ENCODE data around the gene ZNF358.
A peak's percentile ranks its signal among the peaks of the same experiment; 100 is the strongest.

Gene ZNF358

DNA sequence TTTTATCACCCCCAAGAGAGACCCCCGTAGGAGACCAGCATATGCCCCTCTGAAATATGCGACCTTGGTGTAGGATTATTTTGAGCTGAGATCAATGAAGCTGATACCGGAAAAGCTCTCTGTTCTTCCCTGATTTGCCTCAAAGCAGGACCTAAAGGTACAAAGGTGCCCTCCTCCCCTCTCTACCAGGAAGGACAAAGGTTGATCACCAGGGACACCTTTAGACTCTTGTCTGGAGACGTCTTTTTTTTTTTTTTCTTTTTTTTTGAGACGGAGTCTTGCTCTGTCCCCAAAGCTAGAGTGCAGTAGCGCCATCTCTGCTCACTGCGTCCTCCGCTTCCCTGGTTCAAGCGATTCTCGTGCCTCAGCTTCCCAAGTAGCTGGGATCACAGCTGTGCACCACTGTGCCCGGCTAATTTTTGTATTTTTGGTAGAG, 26.3 kb upstream of the ZNF358 start:
- no peak for DNase-seq (ENCODE audit: low spot score)

DNA sequence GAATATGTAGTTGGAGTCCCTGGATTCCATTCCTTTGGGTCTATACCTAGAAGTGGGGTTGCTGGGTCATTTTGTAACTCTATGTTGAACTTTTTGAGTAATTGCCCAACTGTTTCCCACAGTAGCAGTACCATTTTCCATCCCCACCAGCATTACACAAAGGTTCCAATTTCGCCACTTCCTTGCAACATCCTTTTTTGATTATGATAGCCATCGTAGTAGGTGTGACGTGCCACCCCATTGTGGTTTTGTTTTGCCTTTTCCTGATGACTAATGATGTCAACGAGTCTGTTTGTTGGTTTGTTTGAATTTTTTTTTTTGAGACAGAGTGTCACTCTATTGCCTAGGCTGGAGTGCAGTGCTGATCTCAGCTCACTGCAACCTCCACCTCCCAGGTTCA, 23.8 kb upstream of the ZNF358 start:
- DNase-seq (ENCODE audit: low spot score): peak; percentile 62

DNA sequence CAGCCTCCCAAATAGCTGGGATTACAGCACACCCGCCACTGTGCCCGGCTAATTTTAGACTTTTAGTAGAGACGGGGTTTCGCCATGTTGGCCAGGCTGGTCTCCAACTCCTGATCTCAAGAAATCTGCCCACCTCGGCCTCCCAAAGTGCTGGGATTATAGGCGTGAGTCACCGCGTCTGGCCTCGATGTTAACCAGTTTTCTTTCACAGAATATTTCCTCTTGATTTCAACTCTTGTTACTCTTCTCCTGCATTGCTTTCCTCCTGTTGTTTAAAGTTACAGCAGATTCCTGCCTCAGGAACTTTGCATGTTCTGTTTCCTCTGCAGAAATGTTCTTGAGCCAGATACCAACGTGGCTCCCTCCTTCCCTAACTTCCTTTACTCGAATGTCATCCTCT, 23.3 kb upstream of the ZNF358 start:
- DNase-seq (ENCODE audit: low spot score): no peak

DNA sequence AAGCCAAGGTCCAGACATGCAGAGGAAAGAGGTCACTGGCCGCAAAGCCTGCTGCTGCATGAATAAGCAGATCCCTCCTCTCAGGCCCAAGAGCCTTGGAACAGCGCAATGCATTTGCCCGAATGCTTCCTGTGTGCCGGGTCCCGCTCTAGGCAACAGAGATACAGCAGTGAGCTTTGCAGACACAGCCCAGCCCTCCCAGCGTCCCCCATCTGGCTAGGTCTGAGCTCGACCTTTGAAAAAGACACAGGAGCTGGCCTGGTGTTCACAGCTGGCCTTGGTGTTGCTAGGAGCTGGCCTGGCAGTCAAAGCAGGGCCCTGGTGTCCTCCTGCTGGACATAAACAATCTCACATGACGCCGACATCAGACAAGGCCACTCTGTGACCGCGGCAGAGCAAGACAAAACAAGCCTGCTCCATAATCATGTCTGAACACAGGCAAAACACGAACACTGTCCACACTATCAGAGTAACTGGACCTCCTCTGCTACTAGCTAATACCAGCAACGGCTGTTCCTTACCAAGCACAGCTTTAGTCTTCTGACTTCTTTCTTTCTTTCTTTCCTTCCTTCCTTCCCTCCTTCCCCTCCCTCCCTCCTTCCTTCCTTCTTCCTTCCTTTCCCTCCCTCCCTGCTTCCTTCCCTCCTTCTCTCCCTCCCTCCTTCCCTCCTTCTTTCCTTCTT, 21.3 kb upstream of the ZNF358 start:
- no peak for DNase-seq (ENCODE audit: low spot score)

DNA sequence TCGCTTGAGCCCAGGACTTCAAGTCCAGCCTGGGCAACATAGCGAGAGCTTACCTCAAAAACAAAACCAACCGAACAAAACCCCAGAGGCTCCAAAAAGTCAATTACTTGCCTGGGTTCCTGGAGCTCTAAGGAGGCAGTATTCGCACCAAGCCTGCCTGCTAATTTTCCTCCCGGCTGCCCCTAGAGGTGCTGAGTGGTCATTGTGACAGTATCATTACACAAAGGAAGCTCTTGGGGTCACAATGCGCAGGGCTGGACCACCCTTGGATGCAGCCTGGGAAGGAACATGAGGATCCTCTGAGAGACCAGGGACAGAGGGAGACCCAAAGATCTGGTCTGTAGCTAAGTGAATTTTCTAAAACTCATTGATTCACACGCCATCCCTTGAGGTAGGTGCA, 18.6 kb upstream of the ZNF358 start:
- peak; percentile 42 for DNase-seq (ENCODE audit: low spot score)

DNA sequence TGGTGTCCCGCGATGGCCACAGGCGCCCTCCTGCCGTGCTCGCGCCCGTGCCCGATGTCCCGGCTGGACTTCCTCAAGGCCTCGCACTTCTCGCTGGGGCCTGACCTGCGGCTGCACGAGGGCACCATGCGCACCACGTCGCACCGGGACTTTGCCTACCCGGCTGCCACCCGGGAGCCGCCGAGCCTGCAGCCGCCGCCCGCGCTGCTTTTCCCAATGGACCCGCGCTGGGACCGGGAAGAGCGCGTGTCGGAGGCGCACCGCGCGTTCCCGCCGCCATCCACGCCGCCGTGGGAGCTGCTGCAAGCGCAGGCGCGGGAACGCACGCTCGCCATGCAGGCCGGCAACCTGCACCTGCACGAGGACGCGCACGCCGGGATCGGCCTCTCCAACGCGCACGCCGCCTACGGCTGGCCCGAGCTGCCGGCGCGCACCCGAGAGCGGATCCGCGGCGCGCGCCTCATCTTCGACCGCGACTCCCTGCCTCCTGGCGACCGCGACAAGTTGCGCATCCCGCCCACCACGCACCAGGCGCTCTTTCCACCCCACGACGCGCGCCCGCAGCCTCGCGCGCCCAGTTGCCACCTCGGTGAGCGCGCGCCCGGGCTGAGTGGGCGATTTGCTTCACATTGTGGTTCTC, 15.0 kb upstream of the ZNF358 start:
- DNase-seq (ENCODE audit: low spot score): no peak

DNA sequence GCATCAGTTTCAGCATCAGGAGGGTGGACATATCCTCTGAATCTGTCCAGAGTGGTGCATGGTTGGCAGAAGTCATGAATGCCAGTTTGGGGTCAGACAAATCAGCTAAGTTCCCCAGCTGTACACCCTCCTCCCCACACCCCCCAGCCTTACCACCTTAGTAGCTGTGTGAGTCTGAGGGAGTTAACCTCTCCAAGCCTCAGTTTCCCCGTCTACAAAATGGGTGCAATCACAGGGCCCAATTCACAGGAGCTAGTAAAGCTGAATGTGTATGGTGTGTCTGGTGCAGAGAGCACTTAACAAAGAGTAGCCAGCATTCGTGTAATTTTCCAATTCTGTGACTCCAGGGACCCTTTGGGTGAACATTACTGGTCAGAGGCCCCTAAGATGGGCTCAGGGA, 13.4 kb upstream of the ZNF358 start:
- no peak for DNase-seq (ENCODE audit: low spot score)

DNA sequence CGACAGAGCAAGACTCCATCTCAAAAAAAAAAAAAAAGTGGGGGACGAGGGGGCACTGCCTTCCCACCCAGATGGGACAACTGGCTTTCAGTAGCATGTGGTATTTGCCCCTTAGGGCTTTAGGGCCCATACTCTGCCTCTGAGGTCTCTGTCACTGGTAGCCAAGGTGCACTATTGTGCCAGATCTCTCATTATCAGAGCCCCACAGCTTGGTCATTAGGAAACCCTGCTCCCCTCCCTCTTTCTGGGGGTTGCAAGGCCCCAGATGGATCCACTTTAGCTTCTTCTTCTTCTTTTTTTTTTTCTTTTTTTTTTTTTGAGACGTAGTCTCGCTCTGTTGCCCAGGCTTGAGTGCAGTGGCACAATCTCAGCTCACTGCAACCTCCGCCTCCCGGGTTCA, 11.2 kb upstream of the ZNF358 start:
- DNase-seq (ENCODE audit: low spot score): no peak

DNA sequence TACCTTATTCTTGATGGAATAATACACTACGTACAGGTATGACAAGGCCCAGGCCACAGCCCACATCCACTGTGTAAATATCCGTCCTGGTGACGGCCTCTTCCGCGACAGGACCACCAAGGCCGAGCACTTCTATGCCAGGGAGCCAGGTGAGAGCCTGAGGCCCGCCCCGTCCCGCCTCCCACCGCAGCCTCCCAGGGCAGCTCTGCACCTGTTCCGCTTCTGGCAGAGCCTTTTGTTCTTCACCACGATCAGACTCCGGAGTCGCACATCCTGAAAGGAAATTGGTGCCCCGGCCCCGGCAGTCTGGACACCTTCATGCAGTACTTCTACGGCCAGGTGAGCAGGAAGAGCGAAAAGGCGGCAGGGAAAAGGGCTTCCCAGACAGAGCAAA, 10.6 kb upstream of the ZNF358 start:
- no peak for DNase-seq (ENCODE audit: low spot score)

DNA sequence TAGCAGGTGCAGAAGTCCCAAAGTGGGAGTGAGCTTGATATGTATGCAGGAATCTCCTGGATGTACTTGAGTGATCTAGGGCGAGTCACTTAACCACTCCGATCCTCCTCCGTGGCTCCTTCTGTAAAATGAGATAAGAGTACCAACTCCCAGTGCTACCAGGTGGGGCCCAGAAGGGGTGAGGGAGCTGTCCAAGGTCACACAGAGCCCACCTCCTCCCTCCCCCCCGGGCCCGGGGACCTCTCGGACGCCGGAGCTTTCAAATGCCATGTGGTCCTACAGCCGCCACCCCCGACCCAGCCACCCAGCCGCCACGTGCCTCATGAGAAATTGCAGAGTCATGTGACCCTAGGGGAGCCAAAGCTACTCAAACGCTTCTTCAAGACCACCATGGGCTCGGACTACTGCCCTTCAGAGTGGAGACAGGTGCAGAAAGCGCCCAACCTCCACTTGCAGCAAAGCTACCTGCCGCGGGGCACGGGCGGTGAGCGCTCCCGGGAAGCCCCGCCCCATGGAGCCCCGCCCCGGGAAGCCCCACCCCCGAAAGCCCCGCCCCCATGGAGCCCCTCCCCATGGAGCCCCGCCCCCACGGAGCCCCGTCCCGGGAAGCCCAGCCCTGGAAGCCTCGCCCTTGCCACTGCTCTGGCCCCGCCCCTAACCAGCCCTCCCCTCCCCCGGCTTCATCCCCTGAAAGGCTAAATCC, 10.1 kb upstream of the ZNF358 start:
- DNase-seq (ENCODE audit: low spot score): peak; percentile 52

DNA sequence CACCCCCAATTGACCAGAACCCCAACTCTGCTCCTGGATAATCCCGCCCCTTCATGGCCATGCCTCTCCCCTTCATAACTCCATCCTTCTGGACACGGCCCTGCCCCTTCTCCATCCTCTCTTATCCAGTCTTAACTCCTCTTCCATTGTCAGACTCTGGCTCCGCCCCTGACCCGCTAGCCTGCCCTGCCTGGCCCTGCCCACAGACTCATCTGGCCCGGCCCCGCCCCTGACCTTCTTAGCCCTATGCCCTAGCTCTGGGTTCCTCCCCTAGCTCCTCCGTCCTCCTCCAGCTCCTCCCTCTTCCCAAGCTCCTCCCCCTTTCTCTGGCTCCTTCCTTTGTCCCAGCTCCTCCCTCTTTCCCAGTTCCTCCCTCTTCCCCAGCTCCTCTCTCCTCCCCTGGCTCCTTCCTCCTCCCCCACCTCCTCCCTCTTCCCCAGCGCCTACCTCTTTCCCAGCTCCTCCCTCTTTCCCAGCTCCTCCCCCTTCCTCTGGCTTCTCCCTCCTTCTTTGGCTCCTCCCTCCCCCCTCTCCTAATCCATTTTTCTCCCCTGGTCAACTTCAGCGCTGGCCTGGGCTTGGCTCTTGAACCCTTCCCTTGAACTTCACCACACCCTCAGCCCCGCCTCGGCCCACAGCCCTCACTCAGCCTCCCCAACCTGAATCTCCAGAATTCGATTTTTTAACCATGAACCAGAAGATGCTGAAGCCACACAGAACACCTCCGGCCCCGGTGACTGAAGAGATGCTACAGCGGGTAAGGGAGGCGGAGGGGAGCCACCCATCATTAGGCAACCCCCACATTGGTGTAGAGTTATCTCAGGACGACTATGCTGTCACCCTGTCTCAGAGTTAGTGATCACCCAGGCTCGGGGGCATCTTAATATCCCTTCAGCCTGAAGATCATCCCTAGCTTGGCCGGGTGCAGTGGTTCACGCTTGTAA, 9.2 kb upstream of the ZNF358 start:
- peak; percentile 53 for DNase-seq (ENCODE audit: low spot score)

DNA sequence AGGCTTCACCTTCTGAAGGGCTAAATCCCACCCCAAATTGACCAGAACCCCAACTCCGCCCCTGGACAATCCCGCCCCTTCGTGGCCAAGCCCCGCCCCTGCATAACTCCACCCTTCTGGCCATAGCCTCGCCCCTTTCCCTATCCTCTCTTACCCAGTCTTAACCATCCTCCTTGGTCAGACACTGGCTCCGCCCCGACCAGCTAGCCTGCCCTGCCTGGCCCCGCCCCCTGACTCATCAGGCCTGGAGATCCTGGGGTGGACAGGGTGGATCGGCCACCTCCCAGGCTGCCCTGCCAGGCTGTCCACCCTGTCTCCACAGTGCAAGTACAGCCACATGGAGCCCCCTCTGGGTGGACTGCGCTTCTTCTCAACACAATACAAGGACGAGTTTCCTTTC, 8.0 kb upstream of the ZNF358 start:
- DNase-seq (ENCODE audit: low spot score): peak; percentile 91

DNA sequence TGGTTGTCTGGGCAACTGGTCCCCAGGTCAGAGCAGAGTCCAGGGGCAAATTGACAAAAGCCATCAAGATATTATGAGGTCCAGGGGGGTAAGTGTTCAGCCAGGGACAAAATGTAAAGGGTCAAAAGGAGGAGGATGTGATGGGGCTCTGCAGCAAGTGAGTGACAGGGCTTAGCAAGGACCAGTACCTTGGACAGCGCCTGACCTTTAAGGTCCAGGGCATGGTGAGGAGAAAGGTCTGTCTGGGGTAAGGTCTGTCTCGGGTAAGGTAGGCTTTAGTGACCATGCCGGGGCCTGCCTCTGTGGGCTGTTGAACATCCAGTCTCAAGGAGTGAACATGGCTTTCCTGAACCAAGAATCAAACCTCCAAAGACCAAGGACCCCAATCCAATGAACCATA, 6.3 kb upstream of the ZNF358 start:
- DNase-seq (ENCODE audit: low spot score): no peak

DNA sequence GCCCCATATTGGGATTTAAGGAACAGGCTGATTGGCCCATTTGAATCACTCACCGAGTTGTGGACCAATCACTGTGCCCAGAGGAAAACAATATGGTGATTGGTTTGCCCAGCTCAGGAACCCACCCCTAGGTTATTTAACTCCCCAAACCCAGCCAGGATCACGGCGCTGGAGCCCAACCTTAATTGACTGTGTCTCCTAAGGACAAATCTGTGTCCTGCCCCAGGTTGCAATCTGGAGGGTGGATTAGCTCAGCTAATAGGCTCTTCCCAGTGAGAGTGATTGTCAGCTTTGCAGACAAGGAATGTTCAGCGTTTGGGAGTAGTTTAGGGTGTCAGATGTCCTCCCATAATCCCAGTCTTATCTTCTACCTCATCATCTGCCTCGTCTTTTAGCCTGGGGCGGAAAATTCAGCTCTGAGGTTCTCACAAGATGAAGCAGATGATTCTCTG, 3.5 kb upstream of the ZNF358 start:
- no peak for DNase-seq (ENCODE audit: low spot score)

DNA sequence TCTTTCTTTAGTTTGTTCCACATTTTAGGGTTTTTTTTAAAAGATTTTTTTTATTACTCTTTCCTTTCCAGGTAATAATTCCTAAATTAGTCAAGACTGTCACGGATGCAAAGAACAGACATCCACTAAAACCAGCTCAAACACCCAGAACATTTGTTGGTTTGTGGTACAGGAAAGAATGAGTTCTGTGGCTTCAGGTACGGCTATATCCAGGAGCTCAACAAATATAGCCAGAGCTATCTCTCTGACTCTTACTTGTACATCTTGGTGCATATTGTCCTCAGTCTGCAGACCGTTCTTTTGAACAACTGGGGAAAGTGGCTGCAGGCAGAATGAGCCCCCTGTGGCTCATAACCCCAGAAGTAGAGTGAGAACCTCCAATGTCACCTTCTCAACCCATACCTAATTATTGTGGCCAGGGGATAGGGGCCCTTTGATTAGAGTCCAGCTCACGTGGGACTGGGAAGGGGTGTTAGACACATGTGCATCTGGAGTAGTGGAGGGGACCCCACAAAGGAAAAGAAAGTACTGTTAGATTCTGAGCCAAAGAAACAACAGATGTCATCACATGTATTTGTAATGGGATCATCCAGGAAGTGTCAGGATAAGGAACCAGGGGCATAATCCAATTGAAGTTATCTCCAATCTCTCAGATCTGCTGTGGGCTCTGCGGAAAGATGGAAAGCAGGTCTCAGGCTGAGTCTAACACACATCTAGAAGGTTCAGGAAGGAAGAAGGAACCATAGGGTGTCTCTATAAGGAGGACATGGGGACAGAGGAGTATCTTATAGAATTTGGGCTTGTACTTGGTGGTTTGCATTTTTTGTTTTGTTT, 1.9 kb upstream of the ZNF358 start:
- no peak for DNase-seq (ENCODE audit: low spot score)

DNA sequence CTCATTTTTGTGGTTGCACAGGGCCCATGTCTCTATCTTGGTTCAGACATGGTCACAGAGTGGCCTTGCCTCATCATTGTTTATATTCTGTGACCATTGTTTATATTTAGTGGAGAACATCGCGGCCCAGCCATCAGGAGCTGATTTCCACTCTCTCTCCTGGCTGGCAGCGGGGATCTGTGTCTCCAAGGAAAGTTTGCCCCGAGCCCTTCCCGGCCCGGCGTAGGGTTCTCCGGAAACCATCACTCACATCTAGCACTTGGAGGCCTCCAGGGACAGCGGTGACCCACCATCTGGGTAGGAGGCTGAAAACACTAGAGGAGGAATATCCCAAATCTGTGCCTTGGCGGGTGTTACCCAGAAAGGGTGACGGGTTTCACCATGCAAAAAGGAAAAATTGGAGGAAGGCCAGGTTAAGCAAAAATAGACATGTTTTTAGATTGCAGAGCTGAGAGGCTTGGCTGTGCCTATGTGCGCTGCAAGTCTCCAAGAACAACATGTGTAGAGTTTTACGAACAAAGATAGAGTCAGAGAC, 726 bp upstream of the ZNF358 start:
- no peak for DNase-seq (ENCODE audit: low spot score)

DNA sequence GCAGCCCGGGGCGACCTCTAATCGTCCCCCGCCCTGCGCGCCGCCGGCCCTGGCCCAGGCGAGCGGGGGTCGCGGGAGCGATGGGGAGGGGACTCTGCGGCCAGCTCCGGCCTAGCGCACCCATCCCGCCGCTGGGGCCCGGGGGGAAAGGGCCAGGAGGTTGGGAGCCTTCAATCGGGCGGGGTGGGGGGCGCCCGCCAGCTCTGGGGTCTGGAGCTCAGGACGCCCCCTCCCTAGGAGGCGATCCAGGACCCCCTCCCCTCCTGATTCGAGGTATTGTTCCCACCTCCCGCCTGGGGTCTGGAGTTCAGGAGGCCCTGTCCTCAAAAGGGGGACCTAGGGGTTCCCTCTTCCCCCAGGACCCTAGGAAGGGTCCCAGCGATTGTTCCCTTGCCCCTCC, 430 bp downstream of the ZNF358 start:
- no peak for DNase-seq (ENCODE audit: low spot score)

DNA sequence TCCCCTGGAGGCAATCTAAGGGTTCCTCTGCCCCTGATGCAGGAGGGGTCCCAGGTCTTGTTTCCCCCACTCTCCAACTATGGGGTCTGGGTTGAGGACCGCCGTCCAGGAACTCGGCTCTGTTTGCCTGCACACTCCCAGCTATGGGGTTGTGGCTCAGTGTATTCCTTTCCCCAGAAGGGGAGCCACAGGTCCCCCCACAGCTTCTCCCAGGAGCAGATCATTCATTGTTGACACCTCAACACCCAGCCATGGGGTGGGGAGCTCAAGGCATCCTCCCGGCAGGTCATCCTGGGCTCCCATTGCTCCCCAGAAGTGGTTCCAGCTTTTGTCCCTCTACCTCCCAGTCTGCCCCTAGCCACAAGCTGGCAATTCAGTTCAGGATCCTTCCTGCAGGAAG, 975 bp downstream of the ZNF358 start:
- no peak for DNase-seq (ENCODE audit: low spot score)

DNA sequence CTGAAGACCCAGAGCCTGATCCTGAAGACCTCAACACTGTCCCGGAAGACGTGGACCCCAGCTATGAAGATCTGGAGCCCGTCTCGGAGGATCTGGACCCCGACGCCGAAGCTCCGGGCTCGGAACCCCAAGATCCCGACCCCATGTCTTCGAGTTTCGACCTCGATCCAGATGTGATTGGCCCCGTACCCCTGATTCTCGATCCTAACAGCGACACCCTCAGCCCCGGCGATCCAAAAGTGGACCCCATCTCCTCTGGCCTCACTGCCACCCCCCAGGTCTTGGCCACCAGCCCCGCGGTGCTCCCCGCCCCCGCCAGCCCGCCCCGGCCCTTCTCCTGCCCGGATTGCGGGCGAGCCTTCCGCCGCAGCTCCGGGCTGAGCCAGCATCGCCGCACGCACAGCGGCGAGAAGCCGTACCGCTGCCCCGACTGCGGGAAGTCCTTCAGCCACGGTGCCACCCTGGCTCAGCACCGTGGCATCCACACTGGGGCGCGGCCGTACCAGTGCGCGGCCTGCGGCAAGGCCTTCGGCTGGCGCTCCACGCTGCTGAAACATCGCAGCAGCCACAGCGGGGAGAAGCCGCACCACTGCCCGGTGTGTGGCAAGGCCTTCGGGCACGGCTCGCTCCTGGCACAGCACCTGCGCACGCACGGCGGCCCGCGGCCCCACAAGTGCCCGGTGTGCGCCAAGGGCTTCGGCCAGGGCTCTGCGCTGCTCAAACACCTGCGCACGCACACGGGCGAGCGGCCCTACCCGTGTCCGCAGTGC, 3.6 kb downstream of the ZNF358 start:
- no peak for DNase-seq (ENCODE audit: low spot score)

Data from AG08395 (cell line).